IPS-15b (cell line): ENCODE data around the gene SEMA4D.

Experiments
- H3K27me3 ChIP-seq: one replicate; pipeline ENCODE4 v1.6.1; 2013; ENCODE audit warnings: low read length; ENCODE audit not compliant: control insufficient read depth, insufficient read depth
- H3K36me3 ChIP-seq: one replicate; pipeline ENCODE4 v1.6.1; 2013; ENCODE audit warnings: low read length; ENCODE audit not compliant: control insufficient read depth, insufficient read depth
- H3K4me1 ChIP-seq: one replicate; pipeline ENCODE4 v1.6.1; 2013; ENCODE audit warnings: mild to moderate bottlenecking, low read length; ENCODE audit not compliant: control insufficient read depth, insufficient read depth
- H3K4me3 ChIP-seq: one replicate; pipeline ENCODE4 v1.5.1; 2013; ENCODE audit warnings: low read depth, low read length
- H3K9ac ChIP-seq: one replicate; pipeline ENCODE4 v1.6.1; 2013; ENCODE audit warnings: low read depth, mild to moderate bottlenecking, low read length
- H3K9me3 ChIP-seq: one replicate; pipeline ENCODE4 v1.6.1; 2013; ENCODE audit warnings: mild to moderate bottlenecking, low read length; ENCODE audit not compliant: control insufficient read depth, insufficient read depth

Gene SEMA4D

GRCh38 chr9:89513837-89514236 lies 15.9 kb upstream of the SEMA4D start:
- Histone ChIP-seq H3K4me3 (no peak overlapping the region), H3K27me3 (no peaks in the 10 kb centered on the region), H3K4me1 (no peaks in the 10 kb centered on the region), H3K9ac (no peak overlapping the region), H3K9me3 (no peaks in the 10 kb centered on the region), H3K36me3 (no peaks in the 10 kb centered on the region)

DNA sequence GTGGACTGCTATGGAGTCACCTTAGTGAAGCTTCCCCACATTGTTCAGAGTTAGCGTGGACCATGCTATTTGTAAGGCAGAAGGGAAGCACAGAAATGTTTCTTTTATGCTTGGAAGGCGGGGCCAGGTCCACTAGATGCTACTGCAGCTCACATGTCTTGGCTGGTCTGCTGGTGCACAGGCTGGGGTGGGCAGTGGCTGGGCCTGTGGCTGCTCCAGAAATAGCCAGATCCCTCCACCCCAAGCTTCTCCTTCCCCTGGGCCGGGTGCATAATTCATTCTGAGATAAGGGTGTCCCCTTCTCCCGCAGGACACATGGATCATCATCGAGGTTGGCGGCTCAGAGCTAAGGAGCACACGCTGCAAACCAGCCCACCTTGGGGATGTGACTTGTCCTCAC lies 14.5 kb upstream of the SEMA4D start:
- no peak overlapping the region for H3K4me3 ChIP-seq
- no peak overlapping the region for H3K9ac ChIP-seq
- H3K36me3 ChIP-seq = no peaks in the 10 kb centered on the region
- no peaks in the 10 kb centered on the region for H3K27me3 ChIP-seq
- H3K9me3 ChIP-seq = no peaks in the 10 kb centered on the region
- no peaks in the 10 kb centered on the region for H3K4me1 ChIP-seq

DNA sequence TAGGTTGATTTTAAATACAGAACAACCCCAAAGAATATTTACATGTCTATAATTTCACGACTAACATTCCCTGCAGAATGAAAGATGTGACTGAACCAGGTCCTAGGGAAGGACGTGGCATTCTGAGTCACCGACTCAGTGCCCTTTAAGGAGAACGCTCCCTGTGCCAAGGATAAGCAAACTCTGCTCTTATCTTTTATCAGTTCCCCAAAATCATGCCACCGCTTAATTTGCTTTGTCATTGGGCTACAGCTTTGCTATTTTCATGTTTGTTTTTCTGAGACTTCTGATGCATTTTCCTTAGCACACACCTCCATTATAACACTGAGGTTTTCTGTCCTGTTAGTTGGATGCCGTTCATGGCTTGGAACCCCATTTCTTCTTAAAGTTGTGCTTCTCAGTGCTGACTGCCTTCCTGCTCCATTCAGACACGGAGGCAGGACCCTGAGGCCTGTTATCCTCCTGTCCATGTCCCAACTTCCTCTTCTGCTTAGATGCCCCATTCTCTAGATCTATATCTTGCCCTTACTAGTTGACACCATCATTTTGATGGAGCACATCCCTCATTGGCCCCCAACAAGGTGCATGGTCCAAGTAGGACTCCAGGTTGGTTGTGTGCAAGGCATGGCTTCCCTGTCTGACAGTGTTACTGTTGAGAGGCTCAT lies 11.2 kb upstream of the SEMA4D start:
- H3K9ac ChIP-seq = no peak overlapping the region
- H3K36me3 ChIP-seq = no peaks in the 10 kb centered on the region
- H3K9me3 ChIP-seq = no peaks in the 10 kb centered on the region
- no peaks in the 10 kb centered on the region for H3K4me1 ChIP-seq
- no peak overlapping the region for H3K4me3 ChIP-seq
- H3K27me3 ChIP-seq = no peaks in the 10 kb centered on the region

- Histone ChIP-seq H3K9ac (no peak overlapping the region), H3K9me3 (no peaks in the 10 kb centered on the region)
These were observed 8.0 kb upstream of the SEMA4D start for GRCh38 chr9:89505911-89506310.

GRCh38 chr9:89505048-89505447 lies 7.1 kb upstream of the SEMA4D start:
- Histone ChIP-seq H3K4me3 (no peak overlapping the region), H3K4me1 (no peaks in the 10 kb centered on the region), H3K36me3 (no peaks in the 10 kb centered on the region), H3K27me3 (no peaks in the 10 kb centered on the region), H3K9ac (no peak overlapping the region), H3K9me3 (no peaks in the 10 kb centered on the region)

More at GRCh38 chr9:89505911-89506310, 8.0 kb upstream of the SEMA4D start:
- no peak overlapping the region for H3K4me3 ChIP-seq
- H3K27me3 ChIP-seq = no peaks in the 10 kb centered on the region
- no peaks in the 10 kb centered on the region for H3K36me3 ChIP-seq
- no peaks in the 10 kb centered on the region for H3K4me1 ChIP-seq

DNA sequence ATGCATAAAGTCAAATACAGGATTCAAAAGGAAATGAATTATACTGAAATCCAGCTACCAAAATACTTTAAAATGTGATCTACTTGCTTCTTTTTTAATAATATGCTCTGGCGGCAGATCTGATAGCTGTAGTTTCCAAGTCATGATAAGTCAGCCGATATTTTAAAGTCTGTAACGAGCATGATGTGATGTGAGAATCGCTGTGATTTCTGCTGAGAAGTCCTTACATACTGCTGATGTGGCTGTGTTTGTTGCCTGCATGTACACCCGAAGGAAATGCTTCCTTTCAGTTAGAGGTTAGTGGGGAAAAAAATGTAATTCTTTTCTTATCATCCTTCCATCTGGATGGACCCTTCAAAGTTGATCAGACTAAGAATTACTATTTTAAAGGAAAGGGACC lies 4.8 kb upstream of the SEMA4D start:
- peaks cover 4% of the 10 kb centered on the region for H3K4me1 ChIP-seq
- H3K36me3 ChIP-seq = no peaks in the 10 kb centered on the region
- H3K9me3 ChIP-seq = no peaks in the 10 kb centered on the region
- no peak overlapping the region for H3K9ac ChIP-seq
- H3K27me3 ChIP-seq = no peaks in the 10 kb centered on the region
- H3K4me3 ChIP-seq = no peak overlapping the region

DNA sequence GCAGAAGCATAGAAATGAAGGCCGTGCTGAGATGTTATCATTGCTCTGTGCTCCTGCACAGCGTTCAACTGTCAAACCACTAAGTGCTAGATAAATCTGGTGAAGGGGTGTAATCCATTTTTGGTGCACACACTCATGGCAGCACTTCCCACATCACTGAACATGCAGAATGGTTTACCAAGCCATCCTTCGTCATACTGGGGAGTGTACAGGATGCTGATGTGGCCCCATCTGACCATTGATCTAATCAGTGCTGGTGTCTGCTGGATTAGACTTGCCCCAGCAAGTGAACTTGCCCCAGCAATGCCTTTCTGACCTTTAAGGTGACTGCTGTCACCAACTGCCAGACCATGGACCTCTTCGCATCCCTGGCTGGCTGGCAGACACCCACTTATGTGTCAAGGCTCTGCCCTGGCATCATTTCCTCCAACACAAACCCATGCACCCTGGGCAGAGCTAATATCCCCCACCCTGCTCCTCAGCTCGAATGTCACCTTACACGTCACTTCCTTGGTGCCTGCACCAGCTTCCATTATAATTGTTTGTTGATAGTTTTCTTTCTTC lies 4.2 kb upstream of the SEMA4D start:
- Histone ChIP-seq H3K36me3 (no peaks in the 10 kb centered on the region), H3K27me3 (no peaks in the 10 kb centered on the region), H3K9me3 (no peaks in the 10 kb centered on the region), H3K9ac (no peak overlapping the region), H3K4me1 (peaks cover 4% of the 10 kb centered on the region), H3K4me3 (no peak overlapping the region)

GRCh38 chr9:89501311-89501898 lies 3.5 kb upstream of the SEMA4D start:
- Histone ChIP-seq H3K4me1 (peaks cover 7% of the 10 kb centered on the region), H3K27me3 (no peaks in the 10 kb centered on the region), H3K9ac (no peak overlapping the region), H3K36me3 (no peaks in the 10 kb centered on the region), H3K9me3 (no peaks in the 10 kb centered on the region), H3K4me3 (no peak overlapping the region)

DNA sequence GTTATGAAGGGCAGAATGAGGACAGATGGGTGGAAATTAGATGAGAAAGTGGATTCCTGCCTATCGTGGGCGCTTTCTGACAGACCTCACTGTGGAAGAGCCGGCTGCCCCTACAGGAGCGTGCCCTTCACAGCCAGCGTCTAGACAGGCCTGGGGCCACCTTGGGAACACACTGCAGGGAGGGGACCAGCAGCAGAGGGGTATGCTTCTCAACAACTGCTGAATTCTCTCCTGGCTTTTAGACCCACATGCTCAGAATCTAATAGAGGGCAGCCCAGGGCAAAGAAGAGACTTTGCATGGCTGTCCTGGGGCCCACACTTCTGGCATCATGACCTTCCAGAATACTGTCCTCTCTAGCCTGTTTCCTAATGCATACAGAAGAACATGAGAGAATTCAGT lies 2.1 kb upstream of the SEMA4D start:
- no peaks in the 10 kb centered on the region for H3K9me3 ChIP-seq
- no peaks in the 10 kb centered on the region for H3K36me3 ChIP-seq
- peaks cover 18% of the 10 kb centered on the region for H3K4me1 ChIP-seq
- H3K27me3 ChIP-seq = no peaks in the 10 kb centered on the region
- no peak overlapping the region for H3K9ac ChIP-seq
- no peak overlapping the region for H3K4me3 ChIP-seq

DNA sequence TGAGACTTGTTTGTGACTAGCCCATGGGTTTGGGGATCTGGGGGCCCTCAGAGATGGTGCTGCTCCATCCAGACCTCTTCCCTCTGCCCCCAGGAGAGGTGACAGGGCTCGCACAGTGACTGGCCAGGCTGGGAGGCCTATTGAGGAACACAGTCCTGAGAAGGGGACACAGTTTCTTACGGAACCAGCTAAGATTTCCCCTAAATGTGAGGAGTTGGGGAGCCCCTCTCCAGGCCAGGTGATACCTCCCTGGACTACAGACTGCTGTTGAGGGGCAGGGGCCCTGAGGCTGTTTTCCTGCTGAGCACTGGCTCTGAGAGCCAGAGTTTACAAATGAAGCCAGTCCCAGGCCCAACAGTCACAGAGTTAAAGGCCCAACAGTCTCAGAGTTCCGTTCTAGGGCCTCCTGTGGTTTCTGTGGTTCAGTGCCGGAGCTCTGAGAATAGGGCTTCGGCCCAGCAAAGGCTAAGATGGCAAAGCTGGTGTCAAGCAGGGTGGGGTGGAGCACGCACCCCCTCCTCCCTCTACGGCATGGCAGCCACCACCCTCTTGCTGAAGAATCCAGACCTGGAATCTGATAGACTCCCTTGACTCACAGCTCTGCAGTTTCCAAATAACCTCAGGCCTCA lies 1.1 kb upstream of the SEMA4D start:
- no peaks in the 10 kb centered on the region for H3K27me3 ChIP-seq
- no peaks in the 10 kb centered on the region for H3K9me3 ChIP-seq
- peaks cover 20% of the 10 kb centered on the region for H3K4me1 ChIP-seq
- no peak overlapping the region for H3K9ac ChIP-seq
- H3K4me3 ChIP-seq = no peak overlapping the region
- H3K36me3 ChIP-seq = no peaks in the 10 kb centered on the region

GRCh38 chr9:89497257-89497963 lies 503 bp downstream of the SEMA4D start:
- no peaks in the 10 kb centered on the region for H3K36me3 ChIP-seq
- peak overlapping the region; percentile 69 for H3K4me3 ChIP-seq
- peaks cover 23% of the 10 kb centered on the region for H3K4me1 ChIP-seq
- no peaks in the 10 kb centered on the region for H3K27me3 ChIP-seq
- no peaks in the 10 kb centered on the region for H3K9me3 ChIP-seq
- no peak overlapping the region for H3K9ac ChIP-seq
